Activated naive CD8-positive, alpha-beta T cell treated with anti-CD3 and anti-CD28 coated beads for 36 hours (primary cell): ENCODE results near the gene FASTK. TPM values are rescaled to one million over a fixed set of nuclear protein-coding genes. Genes with fewer than 3 reads are reported as not detected.
"Not testable (repeated sequence)": the region's sequence is repeated elsewhere in the genome, so short reads cannot be mapped to it uniquely, and the experiment has no call there.

Experiments used
- DNase-seq: peaks from one replicate; pipeline ENCODE4 v3.0.0; 2021
- H3K27ac Mint-ChIP-seq: one replicate; pipeline ENCODE4 v1.8.0; 2022; ENCODE audit warnings: mild to moderate bottlenecking, moderate library complexity, mixed read lengths
- H3K27me3 Mint-ChIP-seq: one replicate; pipeline ENCODE4 v1.8.0; 2022; ENCODE audit warnings: mild to moderate bottlenecking, mixed read lengths
- H3K36me3 Mint-ChIP-seq: one replicate; pipeline ENCODE4 v1.8.0; 2021; ENCODE audit warnings: mild to moderate bottlenecking, mixed read lengths
- H3K4me1 Mint-ChIP-seq: one replicate; pipeline ENCODE4 v1.8.0; 2021; ENCODE audit warnings: mixed read lengths
- H3K4me3 Mint-ChIP-seq: one replicate; pipeline ENCODE4 v1.8.0; 2022; ENCODE audit warnings: mild to moderate bottlenecking, moderate library complexity, mixed read lengths
- H3K9me3 Mint-ChIP-seq: one replicate; pipeline ENCODE4 v1.8.0; 2022; ENCODE audit warnings: mixed read lengths
- total RNA-seq, 2 experiments: library from RNA; stranded (reverse); gene quantifications; one replicate each; pipeline ENCODE4 v1.2.3, GENCODE V29; 2021

Gene FASTK
- total RNA-seq, 2 experiments from 2014 or later, result 65.9 to 68.7 TPM

DNA sequence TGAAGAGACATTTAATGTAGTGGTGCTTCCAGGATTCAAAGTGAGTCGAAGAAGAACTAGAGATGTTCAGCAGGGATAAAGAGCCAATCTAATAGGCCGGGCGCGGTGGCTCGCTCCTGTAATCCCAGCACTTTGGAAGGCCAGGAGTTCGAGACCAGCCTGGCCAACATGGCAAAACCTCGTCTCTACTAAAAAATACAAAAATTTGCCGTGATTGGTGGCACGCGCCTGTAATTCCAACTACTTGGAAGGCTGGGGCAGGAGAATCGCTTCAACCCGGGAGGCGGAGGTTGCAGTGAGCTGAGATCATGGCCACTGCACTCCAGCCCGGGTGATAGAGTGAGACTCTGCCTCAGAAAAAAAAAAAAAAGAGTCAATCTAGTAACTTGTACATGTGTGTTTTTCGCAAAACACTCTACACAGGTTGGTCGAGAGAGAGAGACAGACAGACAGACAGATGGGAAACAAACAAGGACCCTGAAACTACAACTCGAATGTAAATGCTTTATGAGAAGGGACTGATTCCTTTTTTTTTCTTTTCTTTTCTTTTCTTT lies 51.6 kb downstream of the FASTK start:
- no peaks in the 10 kb centered on the region for H3K9me3 Mint-ChIP-seq
- peaks cover 20% of the 10 kb centered on the region for H3K4me1 Mint-ChIP-seq
- no peak for DNase-seq
- no peaks in the 10 kb centered on the region for H3K27me3 Mint-ChIP-seq
- H3K36me3 Mint-ChIP-seq, result peaks cover 5% of the 10 kb centered on the region
- H3K27ac Mint-ChIP-seq, result peak overlapping the region; percentile 90
- peak overlapping the region; percentile 94 for H3K4me3 Mint-ChIP-seq

DNA sequence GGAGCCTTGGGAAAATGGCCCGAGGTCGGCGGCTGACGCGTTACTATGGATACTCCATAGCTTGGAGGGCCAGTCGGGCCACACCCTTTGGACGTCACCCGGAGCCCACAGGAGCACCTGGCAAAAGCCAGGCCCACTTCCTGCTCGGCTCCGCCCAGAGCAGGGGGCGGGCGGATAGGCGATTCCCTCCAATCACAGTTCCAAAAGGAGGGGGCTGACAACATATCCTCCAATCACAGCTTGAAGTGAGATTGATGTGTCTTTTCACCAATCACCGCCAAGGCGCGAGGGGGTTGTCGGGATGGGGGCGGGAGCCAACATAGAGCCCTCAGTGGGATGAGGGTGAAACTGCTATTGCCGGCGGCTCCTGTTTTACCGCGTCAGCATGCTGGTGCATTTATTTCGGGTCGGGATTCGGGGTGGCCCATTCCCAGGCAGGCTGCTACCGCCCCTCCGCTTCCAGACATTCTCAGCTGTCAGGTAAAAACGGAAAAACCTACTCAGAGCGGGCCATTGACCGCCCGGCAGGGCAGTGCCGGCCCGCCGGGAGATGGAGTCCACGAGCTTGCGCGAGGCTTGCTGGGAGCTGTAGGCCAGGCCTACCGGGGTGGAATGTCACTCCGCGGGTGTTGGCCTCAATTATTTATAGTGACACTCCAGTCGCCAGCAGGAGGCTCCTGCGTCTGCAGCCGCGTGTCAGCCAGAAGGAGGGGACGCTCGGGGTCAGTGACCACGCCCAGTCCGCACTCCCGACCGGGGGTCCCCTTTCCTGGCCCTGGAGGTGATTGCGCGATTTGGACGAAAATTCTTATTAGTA lies 52.3 kb downstream of the FASTK start, which contains the start of gene ABCB8:
Gene ABCB8, plus strand, starts transcription at position 320 of the 817 bp plus-strand sequence. Its CDS starts 66 bp downstream, at position 386.
- H3K27me3 Mint-ChIP-seq, result no peaks in the 10 kb centered on the region
- peaks cover 20% of the 10 kb centered on the region for H3K4me1 Mint-ChIP-seq
- peak within 1 kb of the TSS; percentile 90 for H3K27ac Mint-ChIP-seq
- H3K36me3 Mint-ChIP-seq, result peaks cover 5% of the 10 kb centered on the region
- H3K9me3 Mint-ChIP-seq, result no peaks in the 10 kb centered on the region
- peak within 1 kb of the TSS; percentile 94 for H3K4me3 Mint-ChIP-seq
- peak; percentile 96 for DNase-seq

DNA sequence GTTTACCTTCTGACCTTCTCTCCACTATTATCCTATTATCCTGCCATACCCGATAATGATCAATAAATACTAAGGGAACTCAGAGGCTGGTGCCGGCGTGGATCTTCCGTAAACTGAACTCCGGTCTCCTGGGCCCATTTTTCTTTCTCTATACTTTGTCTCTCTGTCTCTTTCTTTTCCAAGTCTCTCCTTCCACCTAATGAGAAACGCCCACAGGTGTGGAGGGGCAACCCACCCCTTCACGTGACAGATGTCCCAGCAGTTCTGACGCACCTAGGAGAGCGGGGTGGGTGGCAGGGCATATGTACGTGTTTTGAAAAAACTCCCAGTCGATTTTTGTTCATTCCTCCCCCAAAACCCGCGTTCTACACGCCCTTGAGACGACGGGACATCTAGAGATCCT lies 52.9 kb downstream of the FASTK start:
- peak overlapping the region; percentile 90 for H3K27ac Mint-ChIP-seq
- H3K4me1 Mint-ChIP-seq, result peaks cover 20% of the 10 kb centered on the region
- H3K36me3 Mint-ChIP-seq, H3K9me3 Mint-ChIP-seq, H3K27me3 Mint-ChIP-seq, DNase-seq: not testable (repeated sequence)
- H3K4me3 Mint-ChIP-seq, result peak overlapping the region; percentile 94

DNA sequence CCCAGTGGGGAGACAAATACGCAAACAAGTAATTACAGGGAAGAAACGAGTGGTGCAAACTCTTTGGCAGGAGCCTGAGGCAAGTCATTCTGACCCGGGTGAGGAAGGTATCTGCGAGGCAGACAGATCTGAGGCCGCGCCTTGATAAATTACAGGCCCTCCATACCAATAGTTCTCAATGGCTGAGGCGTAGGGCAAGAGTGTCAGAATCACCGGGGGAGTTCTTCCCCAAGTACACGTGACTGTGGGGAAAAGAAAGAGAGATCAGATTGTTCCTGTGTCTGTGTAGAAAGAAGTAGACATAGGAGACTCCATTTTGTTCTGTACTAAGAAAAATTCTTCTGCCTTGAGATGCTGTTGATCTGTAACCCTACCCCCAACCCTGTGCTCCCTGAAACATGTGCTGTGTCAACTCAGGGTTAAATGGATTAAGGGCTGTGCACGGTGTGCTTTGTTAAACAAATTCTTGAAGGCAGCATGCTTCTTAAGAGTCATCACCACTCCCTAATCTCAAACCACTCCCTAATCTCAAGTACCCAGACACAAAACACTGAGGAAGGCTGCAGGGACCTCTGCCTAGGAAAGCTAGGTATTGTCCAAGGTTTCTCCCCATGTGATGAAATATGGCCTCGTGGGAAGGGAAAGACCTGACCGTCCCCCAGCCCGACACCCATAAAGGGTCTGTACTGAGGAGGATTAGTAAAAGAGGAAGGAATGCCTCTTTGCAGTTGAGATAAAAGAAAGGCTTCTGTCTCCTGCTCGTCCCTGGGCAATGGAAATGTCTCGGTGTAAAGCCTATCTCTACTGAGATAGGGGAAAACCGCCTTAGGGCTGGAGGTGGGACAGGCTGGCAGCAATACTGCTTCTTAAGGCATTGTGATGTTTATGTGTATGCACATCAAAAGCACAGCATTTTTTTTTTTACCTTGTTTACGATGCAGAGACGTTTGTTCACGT lies 53.6 kb downstream of the FASTK start:
- Mint-ChIP-seq H3K4me3 (peak overlapping the region; percentile 94), H3K27ac (peak overlapping the region; percentile 90), H3K4me1 (peaks cover 20% of the 10 kb centered on the region)
- H3K9me3 Mint-ChIP-seq, H3K27me3 Mint-ChIP-seq, H3K36me3 Mint-ChIP-seq, DNase-seq: not testable (repeated sequence)

Other genes starting within 250 kb of the FASTK start
- gene AOC1, start 228.3 kb downstream of the FASTK start, total RNA-seq, result not detected
- gene KCNH2, start 102.5 kb downstream of the FASTK start, total RNA-seq, result under 1 TPM; 0.22 to 0.45 TPM
- 1 to 10 TPM; 5.8 to 6.1 TPM for gene NOS3, start 89.8 kb downstream of the FASTK start, total RNA-seq
- gene ATG9B, start 56.3 kb downstream of the FASTK start, total RNA-seq, result 10 to 100 TPM; 12.3 TPM
- gene ABCB8, start 52.4 kb downstream of the FASTK start, total RNA-seq, result 10 to 100 TPM; 34.3 to 37.6 TPM
- gene ASIC3, start 32.3 kb downstream of the FASTK start, total RNA-seq, result 1 to 10 TPM; 2.7 to 3.2 TPM
- 10 to 100 TPM; 13.3 to 16.0 TPM for gene CDK5, start 22.9 kb downstream of the FASTK start, total RNA-seq
- 10 to 100 TPM; 66.5 to 69.1 TPM for gene SLC4A2, start 21.2 kb downstream of the FASTK start, total RNA-seq
- 10 to 100 TPM; 59.2 to 59.3 TPM for gene TMUB1, start 2.7 kb upstream of the FASTK start, total RNA-seq
- gene AGAP3, start 5.7 kb upstream of the FASTK start, total RNA-seq, result 10 to 100 TPM; 24.8 to 25.3 TPM
- gene GBX1, start 86.9 kb upstream of the FASTK start, total RNA-seq, result not detected
- not detected for gene ASB10, start 106.4 kb upstream of the FASTK start, total RNA-seq
- gene H2BK1, start 129.7 kb upstream of the FASTK start, total RNA-seq, result not detected
- 10 to 100 TPM; 85.2 to 87.5 TPM for gene ABCF2, start 146.4 kb upstream of the FASTK start, total RNA-seq
- 10 to 100 TPM; 24.5 to 25.1 TPM for gene CHPF2, start 151.7 kb upstream of the FASTK start, total RNA-seq
- gene SMARCD3, start 167.9 kb upstream of the FASTK start, total RNA-seq, result 1 to 10 TPM; 4.1 to 4.3 TPM